GM19467 (cell line): Measurements from ENCODE around the gene TSACC.

ENCODE experiments used
- ATAC-seq: cut with Tn5 transposase; IDR thresholded peaks from one replicate; pipeline ENCODE4 v1.9.1; 2021; ENCODE audit warnings: mild to moderate bottlenecking, moderate library complexity; ENCODE audit not compliant: unreplicated experiment

Gene TSACC

GRCh38 chr1:156391701-156392100, 53.4 kb downstream of the TSACC start:
- no peak for ATAC-seq

DNA sequence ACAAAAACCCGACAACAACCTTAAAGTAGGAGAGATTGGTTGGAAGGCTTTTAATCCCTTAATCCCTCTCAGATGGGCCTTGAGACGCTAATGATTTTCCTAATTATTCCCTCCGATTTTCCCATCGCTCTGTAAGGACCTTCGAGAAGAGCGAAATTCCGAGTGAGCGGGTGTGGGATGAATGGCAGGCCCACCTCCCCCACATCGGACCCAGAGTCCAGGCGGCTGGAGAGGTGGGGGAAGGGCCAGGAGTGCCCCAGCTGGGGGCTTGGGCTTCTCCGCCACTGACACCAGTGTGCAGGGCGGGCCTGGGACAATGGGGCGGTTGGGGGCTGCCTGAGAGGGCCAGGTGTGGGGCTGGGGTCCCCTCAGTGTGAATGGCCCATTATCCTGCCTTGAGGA, 54.1 kb downstream of the TSACC start:
- ATAC-seq: no peak

DNA sequence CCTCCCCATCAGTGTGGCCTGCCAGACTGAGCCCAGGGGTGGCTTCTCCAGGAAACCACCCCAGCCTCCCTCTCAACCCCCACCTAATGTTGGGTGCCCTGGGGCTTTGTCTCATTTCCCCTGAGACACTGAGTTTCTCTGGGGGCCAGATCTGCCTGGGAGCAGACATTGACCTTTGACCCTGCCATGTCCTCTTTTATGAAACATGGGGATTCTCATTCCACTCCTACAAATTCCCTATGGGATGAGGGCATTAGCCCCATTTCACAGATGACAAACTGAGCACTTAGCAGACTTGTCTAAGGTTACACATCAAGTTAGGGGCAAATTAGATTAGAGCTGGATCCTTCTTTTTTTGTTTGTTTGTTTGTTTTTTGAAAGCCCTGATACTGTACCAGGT, 54.8 kb downstream of the TSACC start:
- no peak for ATAC-seq

- ATAC-seq: no peak
These were observed 55.8 kb downstream of the TSACC start for GRCh38 chr1:156394082-156394481.

DNA sequence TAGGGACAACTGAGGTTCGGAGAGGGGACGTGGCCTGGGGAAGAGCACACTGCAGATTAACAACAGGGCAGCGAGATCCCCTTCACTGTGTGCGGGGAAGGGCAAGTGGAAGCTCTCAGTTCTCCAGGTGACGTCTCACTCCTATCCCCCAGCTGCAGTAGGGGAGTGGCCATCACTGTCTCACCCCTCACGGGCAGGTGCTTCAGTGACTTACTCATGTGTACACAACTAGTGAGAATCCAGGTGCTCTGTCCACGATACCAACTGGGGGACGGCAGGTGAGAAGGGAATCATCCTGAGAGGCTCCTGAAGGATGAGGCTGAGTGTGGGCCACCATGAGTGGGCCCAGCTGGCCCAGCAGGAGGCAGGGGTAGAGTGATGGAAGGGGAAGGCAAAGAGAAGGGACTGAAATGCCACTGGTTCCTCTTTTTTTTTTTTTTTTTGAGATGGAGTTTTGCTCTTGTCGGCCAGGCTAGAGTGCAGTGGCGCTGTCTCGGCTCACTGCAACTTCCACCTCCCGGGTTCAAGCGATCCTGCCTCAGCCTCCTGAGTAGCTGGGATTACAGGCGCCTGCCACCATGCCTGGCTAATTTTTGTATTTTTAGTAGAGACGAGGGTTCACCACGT, 56.6 kb downstream of the TSACC start:
- ATAC-seq: no peak
